Measurements from ENCODE around the gene GPR137.
A peak's percentile ranks its signal among the peaks of the same experiment; 100 is the strongest.

Gene GPR137

DNA sequence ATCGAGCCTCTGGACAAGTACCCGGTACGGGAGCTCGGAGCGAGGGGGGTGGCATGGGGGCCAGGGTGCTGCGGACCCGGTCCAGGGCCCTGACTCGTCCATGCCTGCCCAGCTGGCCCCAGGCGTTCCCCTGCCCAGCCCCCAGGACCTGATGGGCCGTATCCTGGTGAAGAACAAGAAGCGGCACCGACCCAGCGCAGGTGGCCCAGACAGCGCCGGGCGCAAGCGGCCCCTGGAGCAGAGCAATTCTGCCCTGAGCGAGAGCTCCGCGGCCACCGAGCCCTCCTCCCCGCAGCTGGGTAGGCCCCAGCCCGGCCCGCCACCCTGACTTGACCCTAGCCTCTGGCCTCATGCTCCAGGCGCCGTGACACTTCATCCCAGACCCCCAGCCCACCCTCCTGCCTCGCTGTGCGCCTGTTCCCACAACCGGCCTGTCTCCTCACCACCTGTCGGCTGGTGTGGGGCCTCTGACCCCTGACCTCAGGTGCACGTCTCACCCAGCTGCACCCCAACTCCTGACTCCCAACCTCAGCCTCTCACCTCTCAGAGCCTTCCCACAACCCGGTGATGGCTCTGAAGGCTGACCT, 26.6 kb upstream of the GPR137 start:
- no peaks in the 10 kb centered on the region for H3K9me3 ChIP-seq (ENCODE audit: control insufficient read depth, insufficient read depth, low read depth, low read length)

DNA sequence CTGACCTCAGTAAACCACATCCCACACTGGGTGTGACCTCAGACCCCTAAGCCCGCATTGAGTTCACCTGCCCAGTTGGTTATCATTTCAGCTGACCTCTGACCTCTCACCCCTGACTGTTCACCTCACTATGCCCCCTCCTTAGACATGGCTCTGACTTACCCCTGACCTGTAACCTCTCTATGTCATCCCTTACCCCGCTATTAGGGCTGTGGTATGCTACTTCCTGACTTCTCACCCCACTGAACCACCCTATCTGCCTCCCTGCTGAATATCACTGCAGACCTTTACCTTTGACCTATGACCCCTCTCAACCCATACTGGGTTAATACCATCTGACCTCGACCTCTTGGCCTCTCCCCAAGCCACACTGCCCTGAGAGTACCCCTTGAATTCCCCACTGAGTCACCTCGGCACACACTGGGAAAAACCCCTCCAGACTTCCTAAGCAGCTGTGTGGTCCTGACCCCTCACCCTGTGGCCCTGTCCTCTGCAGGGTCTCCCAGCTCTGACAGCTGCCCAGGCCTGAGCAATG, 26.0 kb upstream of the GPR137 start:
- ChIA-PET CTCF (interaction anchor here (0.7 kb wide), 1 partner anchor 1352 kb away, joined by 5 read pairs; no protein-coding TSS in a partner anchor), POLR2A (no interaction called here)
- Histone ChIP-seq H3K4me1 (ENCODE audit: control insufficient read depth, insufficient read depth, low read length) (no peaks in the 10 kb centered on the region; the same call in 1 of the 2 replicates), H3K27ac (ENCODE audit: extremely low read depth, low read depth, low read length) (no peak overlapping the region), H3K36me3 (ENCODE audit: control insufficient read depth in 2 of 2, insufficient read depth in 1 of 2, low read length in 2 of 2) (peaks cover 0 to 83% of the 10 kb centered on the region in 2 experiments; a peak in 2 of 3 replicates), H3K9me3 (ENCODE audit: control insufficient read depth, insufficient read depth, low read depth, low read length) (no peaks in the 10 kb centered on the region), H3K4me3 (ENCODE audit: low read depth, low read length) (no peak overlapping the region)
- TF ChIP-seq ZEB2 (tag by site-specific recombination; IDR thresholded peaks at IDR 0.05) (0 out of 2 replicates have a peak, but pooled peaks have one; percentile 20), ZNF747 (tag by site-specific recombination; IDR thresholded peaks at IDR 0.05) (no peak), ZNF626 (tag by site-specific recombination; IDR thresholded peaks at IDR 0.05) (no peak), ZNF157 (tag by site-specific recombination; IDR thresholded peaks at IDR 0.05) (no peak), ZNF548 (tag by site-specific recombination; IDR thresholded peaks at IDR 0.05) (no peak), ZNF354C (tag by site-specific recombination; IDR thresholded peaks at IDR 0.05; ENCODE audit: borderline replicate concordance, low read depth) (no peak), ZNF121 (tag by site-specific recombination; IDR thresholded peaks at IDR 0.05) (no peak), BCL11B (tag by site-specific recombination; IDR thresholded peaks at IDR 0.05; ENCODE audit: low read depth) (peak; percentile 99), ZNF514 (tag by site-specific recombination; IDR thresholded peaks at IDR 0.05) (no peak), ZNF585B (tag by site-specific recombination; IDR thresholded peaks at IDR 0.05) (no peak), ZNF792 (tag by site-specific recombination; IDR thresholded peaks at IDR 0.05) (no peak), SP3 (tag by site-specific recombination; IDR thresholded peaks at IDR 0.05) (no peak), BCL11A (tag by site-specific recombination; IDR thresholded peaks at IDR 0.05; ENCODE audit: low read depth) (peak; percentile 96), ZNF223 (tag by site-specific recombination; IDR thresholded peaks at IDR 0.05) (no peak)
- TF ChIP-seq, protein P1, sequence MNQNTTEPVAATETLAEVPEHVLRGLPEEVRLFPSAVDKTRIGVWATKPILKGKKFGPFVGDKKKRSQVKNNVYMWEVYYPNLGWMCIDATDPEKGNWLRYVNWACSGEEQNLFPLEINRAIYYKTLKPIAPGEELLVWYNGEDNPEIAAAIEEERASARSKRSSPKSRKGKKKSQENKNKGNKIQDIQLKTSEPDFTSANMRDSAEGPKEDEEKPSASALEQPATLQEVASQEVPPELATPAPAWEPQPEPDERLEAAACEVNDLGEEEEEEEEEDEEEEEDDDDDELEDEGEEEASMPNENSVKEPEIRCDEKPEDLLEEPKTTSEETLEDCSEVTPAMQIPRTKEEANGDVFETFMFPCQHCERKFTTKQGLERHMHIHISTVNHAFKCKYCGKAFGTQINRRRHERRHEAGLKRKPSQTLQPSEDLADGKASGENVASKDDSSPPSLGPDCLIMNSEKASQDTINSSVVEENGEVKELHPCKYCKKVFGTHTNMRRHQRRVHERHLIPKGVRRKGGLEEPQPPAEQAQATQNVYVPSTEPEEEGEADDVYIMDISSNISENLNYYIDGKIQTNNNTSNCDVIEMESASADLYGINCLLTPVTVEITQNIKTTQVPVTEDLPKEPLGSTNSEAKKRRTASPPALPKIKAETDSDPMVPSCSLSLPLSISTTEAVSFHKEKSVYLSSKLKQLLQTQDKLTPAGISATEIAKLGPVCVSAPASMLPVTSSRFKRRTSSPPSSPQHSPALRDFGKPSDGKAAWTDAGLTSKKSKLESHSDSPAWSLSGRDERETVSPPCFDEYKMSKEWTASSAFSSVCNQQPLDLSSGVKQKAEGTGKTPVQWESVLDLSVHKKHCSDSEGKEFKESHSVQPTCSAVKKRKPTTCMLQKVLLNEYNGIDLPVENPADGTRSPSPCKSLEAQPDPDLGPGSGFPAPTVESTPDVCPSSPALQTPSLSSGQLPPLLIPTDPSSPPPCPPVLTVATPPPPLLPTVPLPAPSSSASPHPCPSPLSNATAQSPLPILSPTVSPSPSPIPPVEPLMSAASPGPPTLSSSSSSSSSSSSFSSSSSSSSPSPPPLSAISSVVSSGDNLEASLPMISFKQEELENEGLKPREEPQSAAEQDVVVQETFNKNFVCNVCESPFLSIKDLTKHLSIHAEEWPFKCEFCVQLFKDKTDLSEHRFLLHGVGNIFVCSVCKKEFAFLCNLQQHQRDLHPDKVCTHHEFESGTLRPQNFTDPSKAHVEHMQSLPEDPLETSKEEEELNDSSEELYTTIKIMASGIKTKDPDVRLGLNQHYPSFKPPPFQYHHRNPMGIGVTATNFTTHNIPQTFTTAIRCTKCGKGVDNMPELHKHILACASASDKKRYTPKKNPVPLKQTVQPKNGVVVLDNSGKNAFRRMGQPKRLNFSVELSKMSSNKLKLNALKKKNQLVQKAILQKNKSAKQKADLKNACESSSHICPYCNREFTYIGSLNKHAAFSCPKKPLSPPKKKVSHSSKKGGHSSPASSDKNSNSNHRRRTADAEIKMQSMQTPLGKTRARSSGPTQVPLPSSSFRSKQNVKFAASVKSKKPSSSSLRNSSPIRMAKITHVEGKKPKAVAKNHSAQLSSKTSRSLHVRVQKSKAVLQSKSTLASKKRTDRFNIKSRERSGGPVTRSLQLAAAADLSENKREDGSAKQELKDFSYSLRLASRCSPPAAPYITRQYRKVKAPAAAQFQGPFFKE (tag by site-specific recombination; IDR thresholded peaks at IDR 0.05; ENCODE audit: borderline replicate concordance), result no peak
- TF ChIP-seq, protein P2, sequence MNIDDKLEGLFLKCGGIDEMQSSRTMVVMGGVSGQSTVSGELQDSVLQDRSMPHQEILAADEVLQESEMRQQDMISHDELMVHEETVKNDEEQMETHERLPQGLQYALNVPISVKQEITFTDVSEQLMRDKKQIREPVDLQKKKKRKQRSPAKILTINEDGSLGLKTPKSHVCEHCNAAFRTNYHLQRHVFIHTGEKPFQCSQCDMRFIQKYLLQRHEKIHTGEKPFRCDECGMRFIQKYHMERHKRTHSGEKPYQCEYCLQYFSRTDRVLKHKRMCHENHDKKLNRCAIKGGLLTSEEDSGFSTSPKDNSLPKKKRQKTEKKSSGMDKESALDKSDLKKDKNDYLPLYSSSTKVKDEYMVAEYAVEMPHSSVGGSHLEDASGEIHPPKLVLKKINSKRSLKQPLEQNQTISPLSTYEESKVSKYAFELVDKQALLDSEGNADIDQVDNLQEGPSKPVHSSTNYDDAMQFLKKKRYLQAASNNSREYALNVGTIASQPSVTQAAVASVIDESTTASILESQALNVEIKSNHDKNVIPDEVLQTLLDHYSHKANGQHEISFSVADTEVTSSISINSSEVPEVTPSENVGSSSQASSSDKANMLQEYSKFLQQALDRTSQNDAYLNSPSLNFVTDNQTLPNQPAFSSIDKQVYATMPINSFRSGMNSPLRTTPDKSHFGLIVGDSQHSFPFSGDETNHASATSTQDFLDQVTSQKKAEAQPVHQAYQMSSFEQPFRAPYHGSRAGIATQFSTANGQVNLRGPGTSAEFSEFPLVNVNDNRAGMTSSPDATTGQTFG (tag by site-specific recombination; IDR thresholded peaks at IDR 0.05; ENCODE audit: borderline replicate concordance), result no peak
- TF ChIP-seq, protein P3, sequence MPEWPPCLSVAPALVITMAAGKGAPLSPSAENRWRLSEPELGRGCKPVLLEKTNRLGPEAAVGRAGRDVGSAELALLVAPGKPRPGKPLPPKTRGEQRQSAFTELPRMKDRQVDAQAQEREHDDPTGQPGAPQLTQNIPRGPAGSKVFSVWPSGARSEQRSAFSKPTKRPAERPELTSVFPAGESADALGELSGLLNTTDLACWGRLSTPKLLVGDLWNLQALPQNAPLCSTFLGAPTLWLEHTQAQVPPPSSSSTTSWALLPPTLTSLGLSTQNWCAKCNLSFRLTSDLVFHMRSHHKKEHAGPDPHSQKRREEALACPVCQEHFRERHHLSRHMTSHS (tag by site-specific recombination; IDR thresholded peaks at IDR 0.05), result no peak

More for the DNA sequence above, 26.6 kb upstream of the GPR137 start:
- Histone ChIP-seq H3K4me1 (ENCODE audit: control insufficient read depth, insufficient read depth, low read length) (no peaks in the 10 kb centered on the region; the same call in 1 of the 2 replicates), H3K4me3 (ENCODE audit: low read depth, low read length) (no peak overlapping the region), H3K36me3 (ENCODE audit: control insufficient read depth in 2 of 2, insufficient read depth in 1 of 2, low read length in 2 of 2) (peaks cover 0 to 83% of the 10 kb centered on the region in 2 experiments; a peak in 2 of 3 replicates), H3K27ac (ENCODE audit: extremely low read depth, low read depth, low read length) (no peak overlapping the region)
- TF ChIP-seq ZNF223 (tag by site-specific recombination; IDR thresholded peaks at IDR 0.05) (no peak), ZNF157 (tag by site-specific recombination; IDR thresholded peaks at IDR 0.05) (no peak), MEIS1 (CRISPR knock-in tag; IDR thresholded peaks at IDR 0.05; ENCODE audit: borderline replicate concordance) (no peak), ZFP3 (tag by site-specific recombination; IDR thresholded peaks at IDR 0.05; ENCODE audit: low read depth) (no peak), GFI1B (tag by site-specific recombination; IDR thresholded peaks at IDR 0.05) (no peak), ZNF791 (tag by site-specific recombination; IDR thresholded peaks at IDR 0.05) (no peak), ZNF146 (tag by site-specific recombination; IDR thresholded peaks at IDR 0.05) (no peak), ZNF16 (tag by site-specific recombination; IDR thresholded peaks at IDR 0.05; ENCODE audit: low read depth) (no peak), ZNF169 (tag by site-specific recombination; IDR thresholded peaks at IDR 0.05) (no peak), ZNF184 (tag by site-specific recombination; IDR thresholded peaks at IDR 0.05) (no peak), HOXA7 (CRISPR knock-in tag; IDR thresholded peaks at IDR 0.05; ENCODE audit: borderline replicate concordance) (no peak), BCL11A (tag by site-specific recombination; IDR thresholded peaks at IDR 0.05; ENCODE audit: low read depth) (no peak)
- TF ChIP-seq, protein P4, sequence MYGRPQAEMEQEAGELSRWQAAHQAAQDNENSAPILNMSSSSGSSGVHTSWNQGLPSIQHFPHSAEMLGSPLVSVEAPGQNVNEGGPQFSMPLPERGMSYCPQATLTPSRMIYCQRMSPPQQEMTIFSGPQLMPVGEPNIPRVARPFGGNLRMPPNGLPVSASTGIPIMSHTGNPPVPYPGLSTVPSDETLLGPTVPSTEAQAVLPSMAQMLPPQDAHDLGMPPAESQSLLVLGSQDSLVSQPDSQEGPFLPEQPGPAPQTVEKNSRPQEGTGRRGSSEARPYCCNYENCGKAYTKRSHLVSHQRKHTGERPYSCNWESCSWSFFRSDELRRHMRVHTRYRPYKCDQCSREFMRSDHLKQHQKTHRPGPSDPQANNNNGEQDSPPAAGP (tag by site-specific recombination; IDR thresholded peaks at IDR 0.05), result no peak
- ChIA-PET POLR2A (interaction anchor here (0.8 to 1.6 kb wide), 3 partner anchors 9 to 16 kb away, joined by 3 to 4 read pairs (median 4); no protein-coding TSS in a partner anchor), CTCF (interaction anchor here (0.7 kb wide), 1 partner anchor 1351 kb away, joined by 5 read pairs; no protein-coding TSS in a partner anchor)
